HG03139 (cell line): ENCODE measurements around the gene DNPEP.
A peak's percentile ranks its signal among the peaks of the same experiment; 100 is the strongest.

Source experiments
- ATAC-seq: cut with Tn5 transposase; IDR thresholded peaks from one replicate; pipeline ENCODE4 v1.9.1; 2021; ENCODE audit not compliant: unreplicated experiment

DNPEP gene

DNA sequence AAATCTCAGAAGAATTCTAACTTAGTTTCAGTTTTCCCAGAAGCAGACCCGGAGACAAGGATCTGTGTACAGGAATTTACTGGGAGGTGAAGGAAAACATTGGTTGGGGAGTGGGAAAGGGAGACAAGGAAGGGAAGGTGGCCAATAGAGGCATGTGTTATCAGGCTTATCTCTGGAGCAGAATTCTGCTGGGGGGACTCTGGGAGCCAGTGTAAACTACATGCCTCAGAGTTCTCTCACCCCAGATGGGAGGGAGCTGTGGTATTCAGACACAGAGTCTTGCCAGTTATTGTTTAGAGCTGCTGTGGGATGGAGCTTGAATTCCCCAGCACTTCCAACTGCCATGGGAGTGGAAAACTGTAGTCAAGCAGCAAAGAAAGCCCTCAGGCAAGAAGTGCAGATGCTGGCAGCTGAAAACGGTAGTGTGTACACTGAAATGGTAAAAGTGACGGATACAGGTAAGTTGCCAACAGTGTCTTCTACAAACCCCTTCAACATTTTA lies 19.0 kb downstream of the DNPEP start:
- ATAC-seq: no peak

DNA sequence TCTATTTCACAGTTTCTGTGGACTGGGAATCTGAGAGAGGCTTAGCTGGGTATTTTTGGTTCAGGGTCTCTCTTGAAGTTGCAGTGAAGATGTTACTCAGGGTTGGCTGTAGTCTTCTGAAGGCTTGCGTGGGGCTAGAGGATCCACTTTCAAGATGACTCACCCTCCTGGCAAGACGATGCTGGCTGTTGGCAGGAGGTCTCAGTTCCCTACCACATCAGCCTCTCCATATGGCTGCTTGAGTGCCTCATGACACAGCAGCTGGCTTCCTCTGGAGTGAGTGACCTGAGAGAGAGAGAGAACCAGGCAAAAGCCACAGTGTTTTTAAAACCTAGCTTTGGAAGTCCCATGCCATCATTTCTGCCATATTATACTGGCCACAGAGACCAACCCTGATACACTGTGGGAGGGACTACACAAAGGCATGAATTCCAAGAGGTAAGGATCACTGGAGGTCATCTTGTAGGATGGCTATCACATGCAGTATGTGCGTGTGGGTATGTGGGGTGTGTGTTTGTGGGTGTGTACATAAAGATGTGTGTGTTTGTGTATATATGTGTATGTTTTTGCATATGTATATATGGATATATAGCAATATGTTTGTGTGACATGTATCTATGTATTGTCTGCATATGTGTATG lies 25.1 kb downstream of the DNPEP start:
- peak; percentile 77 for ATAC-seq

GRCh38 chr2:219362072-219362471 lies 25.6 kb downstream of the DNPEP start:
- ATAC-seq: no peak

GRCh38 chr2:219358170-219359075 lies 29.3 kb downstream of the DNPEP start:
- no peak for ATAC-seq

- no peak for ATAC-seq
These were observed 30.9 kb downstream of the DNPEP start for GRCh38 chr2:219356834-219357233.

GRCh38 chr2:219354582-219354981 lies 33.1 kb downstream of the DNPEP start:
- ATAC-seq: no peak

- no peak for ATAC-seq
These were observed 34.6 kb downstream of the DNPEP start for GRCh38 chr2:219353129-219353528.

DNA sequence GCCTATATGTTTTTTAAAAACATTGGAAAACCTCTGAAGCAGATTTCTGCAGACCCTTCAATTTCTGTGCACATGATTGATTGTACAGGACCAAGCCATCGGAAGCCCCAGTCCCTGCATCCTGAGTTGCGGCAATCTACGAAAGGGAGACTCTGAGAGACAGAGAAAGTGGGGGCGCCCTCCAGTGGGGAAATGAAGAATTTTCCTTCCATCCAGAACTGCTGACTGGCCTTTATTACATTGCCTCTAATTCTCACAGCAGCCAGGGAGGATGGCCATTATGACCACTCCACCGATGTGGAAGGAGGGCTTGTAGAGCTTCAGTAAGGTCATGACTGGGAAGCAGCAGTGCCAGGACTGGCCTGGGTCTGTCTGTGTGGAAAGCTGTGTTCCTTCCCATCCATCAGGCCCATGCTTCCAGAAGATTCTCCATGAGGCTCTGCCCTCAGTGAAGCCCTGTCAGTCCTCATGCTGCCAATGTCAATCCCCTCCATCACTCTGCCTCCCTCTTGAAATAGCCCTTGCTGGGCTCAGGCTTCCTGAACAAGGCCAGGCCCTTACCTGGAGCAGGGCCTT lies 35.2 kb downstream of the DNPEP start:
- ATAC-seq: no peak

- no peak for ATAC-seq
These were observed 36.9 kb downstream of the DNPEP start for GRCh38 chr2:219350710-219351221.

- ATAC-seq: no peak
These were observed 37.5 kb downstream of the DNPEP start for GRCh38 chr2:219350215-219350614.

DNA sequence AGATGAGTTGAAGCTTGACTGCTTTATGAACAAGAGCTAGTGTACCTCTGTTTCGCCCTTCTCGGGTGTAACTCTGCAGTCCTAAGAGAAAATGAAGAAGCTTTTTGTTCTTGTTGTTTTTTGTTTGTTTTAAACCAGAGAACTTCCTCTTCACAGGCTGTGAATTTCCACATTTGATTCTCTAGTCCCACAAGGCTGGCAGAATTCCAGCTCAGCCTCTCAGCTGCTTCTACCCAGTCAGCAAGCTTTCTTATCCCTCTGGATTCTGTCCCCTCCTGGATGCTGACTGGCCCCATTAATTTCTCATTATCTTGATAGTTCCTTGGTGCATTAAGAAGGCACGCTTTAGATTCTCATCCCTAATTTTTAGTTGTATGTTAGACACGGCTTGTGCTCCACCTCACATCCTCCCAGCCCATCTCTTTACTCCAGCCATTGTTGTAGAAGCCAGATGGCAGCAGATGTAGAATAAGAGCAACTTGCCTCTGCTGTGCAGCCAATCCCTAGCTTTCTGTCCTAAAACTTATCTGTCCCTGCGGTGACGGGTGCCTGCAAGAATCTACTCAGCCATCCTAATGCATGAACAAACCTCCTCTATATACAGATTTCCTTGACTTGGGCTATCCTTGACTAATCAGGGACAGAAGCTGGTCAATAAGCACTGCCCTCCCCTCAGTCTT lies 42.8 kb downstream of the DNPEP start:
- ATAC-seq: no peak

GRCh38 chr2:219335373-219335786 lies 52.3 kb downstream of the DNPEP start:
- no peak for ATAC-seq

DNA sequence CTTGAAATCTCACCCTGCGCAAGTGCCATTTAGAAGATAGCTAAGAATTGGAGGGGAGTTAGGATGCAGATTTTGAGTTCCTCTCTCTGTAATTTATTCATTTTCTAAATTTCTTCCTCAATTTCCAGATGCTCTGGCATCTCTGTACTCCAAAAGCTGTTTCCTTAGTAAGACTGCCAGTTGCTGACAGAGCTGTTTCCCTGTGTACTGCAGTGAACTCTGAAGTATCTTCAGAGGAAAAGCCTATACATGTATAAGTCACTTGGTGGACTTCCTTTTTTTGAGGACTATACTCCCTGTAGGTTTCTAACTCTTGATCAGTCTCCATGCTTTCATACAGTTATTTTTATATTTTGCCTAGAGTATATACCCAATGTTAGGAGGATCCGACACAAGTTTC lies 53.6 kb downstream of the DNPEP start:
- ATAC-seq: no peak

- ATAC-seq: no peak
These were observed 55.2 kb downstream of the DNPEP start, which contains the start of gene RESP18 for GRCh38 chr2:219332542-219332941. Gene RESP18 (minus strand): TSS chr2:219332744.

GRCh38 chr2:219331560-219332213 lies 56.0 kb downstream of the DNPEP start:
- no peak for ATAC-seq

GRCh38 chr2:219327719-219328118 lies 60.0 kb downstream of the DNPEP start:
- no peak for ATAC-seq

- ATAC-seq: no peak
These were observed 61.9 kb downstream of the DNPEP start for GRCh38 chr2:219325657-219326315.

- no peak for ATAC-seq
These were observed 62.6 kb downstream of the DNPEP start for GRCh38 chr2:219325136-219325535.

DNA sequence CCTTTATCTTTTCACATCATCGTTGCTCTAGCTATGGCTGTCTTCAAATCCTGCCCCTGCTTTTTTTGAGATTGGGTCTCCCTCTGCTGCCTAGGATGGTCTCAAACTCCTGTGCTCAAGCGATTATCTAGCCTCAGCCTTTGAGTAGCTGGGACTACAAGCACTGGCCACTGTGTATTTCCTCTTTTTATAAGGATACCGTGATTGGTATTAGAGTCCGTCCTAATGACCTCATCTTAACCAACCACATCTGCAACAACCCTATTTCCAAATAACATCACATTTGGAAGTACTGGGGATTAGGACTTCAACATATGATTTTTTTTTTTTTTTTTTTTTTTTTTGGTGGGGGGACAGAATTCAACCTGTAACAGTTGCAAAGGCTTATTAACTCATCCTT lies 64.3 kb downstream of the DNPEP start:
- no peak for ATAC-seq
